GM11168 (cell line): Measurements from ENCODE around the gene SERPING1.

Experiments used
- in situ Hi-C: fragments of 300-500 bp; cut with MboI; formaldehyde crosslinking; loops from one replicate; pipeline ENCODE4 v1.12.0; 2022; ENCODE audit warnings: low sequenced_read_pairs; ENCODE audit not compliant: unreplicated experiment

The SERPING1 gene

GRCh38 chr11:57634311-57634710, 36.8 kb downstream of the SERPING1 start:
- in situ Hi-C loops: no loop called here

- in situ Hi-C loops: loop anchor here (5.0 kb wide), 1 partner anchor 58 kb away; no protein-coding TSS in a partner anchor
These were observed 37.8 kb downstream of the SERPING1 start for GRCh38 chr11:57635246-57635645.

- in situ Hi-C loops: loop anchor here (5.0 kb wide), 1 partner anchor 60 kb away; no protein-coding TSS in a partner anchor
These were observed 40.1 kb downstream of the SERPING1 start for GRCh38 chr11:57637626-57638004.

- in situ Hi-C loops: loop anchor here (5.0 kb wide), 1 partner anchor 61 kb away; no protein-coding TSS in a partner anchor
These were observed 40.7 kb downstream of the SERPING1 start for GRCh38 chr11:57638005-57638781.

- in situ Hi-C loops: loop anchor here (5.0 kb wide), 1 partner anchor 62 kb away; no protein-coding TSS in a partner anchor
These were observed 41.4 kb downstream of the SERPING1 start for GRCh38 chr11:57638811-57639320.

GRCh38 chr11:57639321-57640067, 42.0 kb downstream of the SERPING1 start:
- in situ Hi-C loops: loop anchor here (5.0 kb wide), 1 partner anchor 62 kb away; no protein-coding TSS in a partner anchor

GRCh38 chr11:57640068-57640800, 42.7 kb downstream of the SERPING1 start:
- in situ Hi-C loops: no loop called here

GRCh38 chr11:57641011-57641807, 43.7 kb downstream of the SERPING1 start:
- in situ Hi-C loops: no loop called here

- in situ Hi-C loops: no loop called here
These were observed 46.3 kb downstream of the SERPING1 start for GRCh38 chr11:57643802-57644201.

- in situ Hi-C loops: no loop called here
These were observed 47.5 kb downstream of the SERPING1 start for GRCh38 chr11:57644748-57645688.

GRCh38 chr11:57645689-57646085, 48.2 kb downstream of the SERPING1 start:
- in situ Hi-C loops: no loop called here

- in situ Hi-C loops: no loop called here
These were observed 48.8 kb downstream of the SERPING1 start for GRCh38 chr11:57646194-57646798.

GRCh38 chr11:57646799-57647303, 49.4 kb downstream of the SERPING1 start:
- in situ Hi-C loops: no loop called here

- in situ Hi-C loops: no loop called here
These were observed 49.9 kb downstream of the SERPING1 start for GRCh38 chr11:57647372-57647771.

- in situ Hi-C loops: no loop called here
These were observed 50.7 kb downstream of the SERPING1 start for GRCh38 chr11:57647960-57648800.

- in situ Hi-C loops: no loop called here
These were observed 51.6 kb downstream of the SERPING1 start for GRCh38 chr11:57648801-57649735.
